ENCODE results near the gene RNF14.

DNA sequence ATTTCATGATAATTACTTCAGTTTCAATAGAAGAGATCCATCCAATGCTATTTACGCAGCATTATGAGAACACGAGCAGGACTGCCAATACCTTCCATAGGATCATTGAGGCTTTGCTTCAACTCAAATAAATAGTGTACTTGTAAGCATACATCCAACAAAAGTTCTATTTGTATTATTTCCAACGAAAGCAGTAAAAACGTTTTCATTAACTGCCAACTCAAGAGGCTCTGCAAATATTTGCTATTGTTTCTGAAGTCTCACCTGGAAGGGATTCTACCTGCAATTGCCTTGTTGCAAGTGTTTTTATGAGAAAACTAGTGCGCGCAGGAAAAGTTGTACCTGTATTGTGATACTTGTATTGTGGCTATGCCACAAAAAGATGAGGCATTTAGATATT lies 54.9 kb downstream of the RNF14 start:
- TF ChIP-seq, protein P1, sequence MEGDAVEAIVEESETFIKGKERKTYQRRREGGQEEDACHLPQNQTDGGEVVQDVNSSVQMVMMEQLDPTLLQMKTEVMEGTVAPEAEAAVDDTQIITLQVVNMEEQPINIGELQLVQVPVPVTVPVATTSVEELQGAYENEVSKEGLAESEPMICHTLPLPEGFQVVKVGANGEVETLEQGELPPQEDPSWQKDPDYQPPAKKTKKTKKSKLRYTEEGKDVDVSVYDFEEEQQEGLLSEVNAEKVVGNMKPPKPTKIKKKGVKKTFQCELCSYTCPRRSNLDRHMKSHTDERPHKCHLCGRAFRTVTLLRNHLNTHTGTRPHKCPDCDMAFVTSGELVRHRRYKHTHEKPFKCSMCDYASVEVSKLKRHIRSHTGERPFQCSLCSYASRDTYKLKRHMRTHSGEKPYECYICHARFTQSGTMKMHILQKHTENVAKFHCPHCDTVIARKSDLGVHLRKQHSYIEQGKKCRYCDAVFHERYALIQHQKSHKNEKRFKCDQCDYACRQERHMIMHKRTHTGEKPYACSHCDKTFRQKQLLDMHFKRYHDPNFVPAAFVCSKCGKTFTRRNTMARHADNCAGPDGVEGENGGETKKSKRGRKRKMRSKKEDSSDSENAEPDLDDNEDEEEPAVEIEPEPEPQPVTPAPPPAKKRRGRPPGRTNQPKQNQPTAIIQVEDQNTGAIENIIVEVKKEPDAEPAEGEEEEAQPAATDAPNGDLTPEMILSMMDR (conservative IDR thresholded peaks at IDR 0.05; ENCODE audit: low read depth in 2 of 2), result no peak
- TF ChIP-seq, protein P2, sequence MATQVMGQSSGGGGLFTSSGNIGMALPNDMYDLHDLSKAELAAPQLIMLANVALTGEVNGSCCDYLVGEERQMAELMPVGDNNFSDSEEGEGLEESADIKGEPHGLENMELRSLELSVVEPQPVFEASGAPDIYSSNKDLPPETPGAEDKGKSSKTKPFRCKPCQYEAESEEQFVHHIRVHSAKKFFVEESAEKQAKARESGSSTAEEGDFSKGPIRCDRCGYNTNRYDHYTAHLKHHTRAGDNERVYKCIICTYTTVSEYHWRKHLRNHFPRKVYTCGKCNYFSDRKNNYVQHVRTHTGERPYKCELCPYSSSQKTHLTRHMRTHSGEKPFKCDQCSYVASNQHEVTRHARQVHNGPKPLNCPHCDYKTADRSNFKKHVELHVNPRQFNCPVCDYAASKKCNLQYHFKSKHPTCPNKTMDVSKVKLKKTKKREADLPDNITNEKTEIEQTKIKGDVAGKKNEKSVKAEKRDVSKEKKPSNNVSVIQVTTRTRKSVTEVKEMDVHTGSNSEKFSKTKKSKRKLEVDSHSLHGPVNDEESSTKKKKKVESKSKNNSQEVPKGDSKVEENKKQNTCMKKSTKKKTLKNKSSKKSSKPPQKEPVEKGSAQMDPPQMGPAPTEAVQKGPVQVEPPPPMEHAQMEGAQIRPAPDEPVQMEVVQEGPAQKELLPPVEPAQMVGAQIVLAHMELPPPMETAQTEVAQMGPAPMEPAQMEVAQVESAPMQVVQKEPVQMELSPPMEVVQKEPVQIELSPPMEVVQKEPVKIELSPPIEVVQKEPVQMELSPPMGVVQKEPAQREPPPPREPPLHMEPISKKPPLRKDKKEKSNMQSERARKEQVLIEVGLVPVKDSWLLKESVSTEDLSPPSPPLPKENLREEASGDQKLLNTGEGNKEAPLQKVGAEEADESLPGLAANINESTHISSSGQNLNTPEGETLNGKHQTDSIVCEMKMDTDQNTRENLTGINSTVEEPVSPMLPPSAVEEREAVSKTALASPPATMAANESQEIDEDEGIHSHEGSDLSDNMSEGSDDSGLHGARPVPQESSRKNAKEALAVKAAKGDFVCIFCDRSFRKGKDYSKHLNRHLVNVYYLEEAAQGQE (IDR thresholded peaks at IDR 0.05; ENCODE audit: unreplicated experiment), result no peak
- TF ChIP-seq ZNF462 (CRISPR knock-in tag; IDR thresholded peaks at IDR 0.05) (no peak), POLR2AphosphoS5 (IDR thresholded peaks at IDR 0.05; ENCODE audit: low read depth) (no peak), EZH2 (IDR thresholded peaks at IDR 0.05; ENCODE audit: low read depth, unreplicated experiment) (no peak), CREB1 (CRISPR knock-in tag; IDR thresholded peaks at IDR 0.05; ENCODE audit: low read depth) (no peak), EZH2phosphoT487 (IDR thresholded peaks at IDR 0.05; ENCODE audit: unreplicated experiment) (no peak), JUNB (IDR thresholded peaks at IDR 0.05; ENCODE audit: unreplicated experiment) (no peak), NANOG (IDR thresholded peaks at IDR 0.05; ENCODE audit: borderline replicate concordance) (no peak)
- TF ChIP-seq, protein P3, sequence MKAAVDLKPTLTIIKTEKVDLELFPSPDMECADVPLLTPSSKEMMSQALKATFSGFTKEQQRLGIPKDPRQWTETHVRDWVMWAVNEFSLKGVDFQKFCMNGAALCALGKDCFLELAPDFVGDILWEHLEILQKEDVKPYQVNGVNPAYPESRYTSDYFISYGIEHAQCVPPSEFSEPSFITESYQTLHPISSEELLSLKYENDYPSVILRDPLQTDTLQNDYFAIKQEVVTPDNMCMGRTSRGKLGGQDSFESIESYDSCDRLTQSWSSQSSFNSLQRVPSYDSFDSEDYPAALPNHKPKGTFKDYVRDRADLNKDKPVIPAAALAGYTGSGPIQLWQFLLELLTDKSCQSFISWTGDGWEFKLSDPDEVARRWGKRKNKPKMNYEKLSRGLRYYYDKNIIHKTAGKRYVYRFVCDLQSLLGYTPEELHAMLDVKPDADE (IDR thresholded peaks at IDR 0.05), result no peak
